Neural progenitor cell (in vitro differentiated cells): ENCODE measurements around the gene FBP2. TPM values are rescaled to one million over a fixed set of nuclear protein-coding genes. Genes with fewer than 3 reads are reported as not detected.

Source experiments
- DNase-seq: peaks from one replicate; pipeline ENCODE4 v3.0.0-alpha.2; 2016; ENCODE audit warnings: low spot score
- H2AFZ ChIP-seq: fragments of 200-600 bp; sonication (generic); replicated peaks from 2 replicates; pipeline ENCODE4 v1.6.1; 2016; ENCODE audit warnings: antibody characterized with exemption
- H3F3A ChIP-seq: fragments of 200-600 bp; sonication (generic); 2 replicates; pipeline ENCODE4 v1.6.1; 2016; ENCODE audit warnings: antibody characterized with exemption, low read depth
- H3K27ac ChIP-seq: fragments of 200-600 bp; sonication (generic); 2 replicates; pipeline ENCODE4 v1.5.1; 2016; ENCODE audit warnings: mild to moderate bottlenecking
- H3K27me3 ChIP-seq: fragments of 200-600 bp; sonication (generic); 2 replicates; pipeline ENCODE4 v1.6.1; 2016; ENCODE audit warnings: mild to moderate bottlenecking, moderate library complexity
- H3K36me3 ChIP-seq: fragments of 200-600 bp; sonication (generic); 2 replicates; pipeline ENCODE4 v1.5.1; 2016
- H3K4me1 ChIP-seq: fragments of 200-600 bp; sonication (generic); 2 replicates; pipeline ENCODE4 v1.6.1; 2016; ENCODE audit warnings: mixed run types
- H3K4me2 ChIP-seq: fragments of 200-600 bp; sonication (generic); 2 replicates; pipeline ENCODE4 v1.6.1; 2016
- H3K4me3 ChIP-seq: fragments of 200-600 bp; sonication (generic); 2 replicates; pipeline ENCODE4 v1.5.1; 2016
- H3K79me2 ChIP-seq: fragments of 200-600 bp; sonication (generic); 2 replicates; pipeline ENCODE4 v1.6.1; 2016; ENCODE audit warnings: low read depth
- H3K9ac ChIP-seq: fragments of 200-600 bp; sonication (generic); 2 replicates; pipeline ENCODE4 v1.6.1; 2016
- H3K9me3 ChIP-seq: fragments of 200-600 bp; sonication (generic); 2 replicates; pipeline ENCODE4 v1.5.1; 2016; ENCODE audit warnings: low read depth
- H4K20me1 ChIP-seq: fragments of 200-600 bp; sonication (generic); 2 replicates; pipeline ENCODE4 v1.6.1; 2016; ENCODE audit warnings: low read depth
- H3K27ac Mint-ChIP-seq: 3 replicates; pipeline ENCODE4 v1.8.0; 2021; ENCODE audit warnings: mixed read lengths
- H3K27me3 Mint-ChIP-seq: 2 replicates; pipeline ENCODE4 v1.8.0; 2022; ENCODE audit warnings: low read depth, mild to moderate bottlenecking, inconsistent platforms, moderate library complexity, mixed read lengths; ENCODE audit not compliant: insufficient read depth
- H3K36me3 Mint-ChIP-seq: 3 replicates; pipeline ENCODE4 v1.8.0; 2021; ENCODE audit warnings: mixed read lengths
- H3K4me1 Mint-ChIP-seq: 3 replicates; pipeline ENCODE4 v1.8.0; 2021; ENCODE audit warnings: mixed read lengths
- H3K4me3 Mint-ChIP-seq: 3 replicates; pipeline ENCODE4 v1.8.0; 2021; ENCODE audit warnings: mild to moderate bottlenecking, moderate library complexity, mixed read lengths
- H3K9me3 Mint-ChIP-seq: 3 replicates; pipeline ENCODE4 v1.8.0; 2020; ENCODE audit warnings: mixed read lengths
- CTCF ChIP-seq: fragments of 200-600 bp; sonication (generic); IDR thresholded peaks from 2 replicates; pipeline ENCODE4 v1.5.1; 2017; ENCODE audit warnings: antibody characterized with exemption, mild to moderate bottlenecking
- EZH2 ChIP-seq: fragments of 200-600 bp; sonication (generic); IDR thresholded peaks from 2 replicates; pipeline ENCODE4 v1.6.1; 2017; ENCODE audit warnings: antibody characterized with exemption, mild to moderate bottlenecking, moderate library complexity
- EZH2phosphoT487 ChIP-seq: fragments of 200-600 bp; sonication (generic); IDR thresholded peaks from 2 replicates; pipeline ENCODE4 v1.6.1; 2017; ENCODE audit warnings: antibody characterized with exemption
- total RNA-seq: library from RNA; depleted of rRNA; stranded (reverse); fragments of >200 nt; gene quantifications from 2 replicates; pipeline ENCODE4 v1.2.3, GENCODE V29; 2015; ENCODE audit warnings: low replicate concordance

The FBP2 gene
- total RNA-seq, 1 donor from 2014 or later, result not detected

- no peak overlapping the region for H3K27ac ChIP-seq
- H3K9me3 ChIP-seq, result no peaks in the 10 kb centered on the region
- H3F3A ChIP-seq, result no peaks in the 10 kb centered on the region
- no peaks in the 10 kb centered on the region for H3K9me3 Mint-ChIP-seq
- H3K36me3 ChIP-seq, result peaks cover 7% of the 10 kb centered on the region
- H3K9ac ChIP-seq, result no peak overlapping the region
- H2AFZ ChIP-seq, result no peak overlapping the region
- no peaks in the 10 kb centered on the region for H4K20me1 ChIP-seq
- no peak overlapping the region for H3K4me2 ChIP-seq
- no peak overlapping the region for H3K4me3 Mint-ChIP-seq
- TF ChIP-seq EZH2 (no peak), EZH2phosphoT487 (no peak), CTCF (no peak)
- H3K27me3 Mint-ChIP-seq, result no peaks in the 10 kb centered on the region
- H3K27ac Mint-ChIP-seq, result no peak overlapping the region
- no peaks in the 10 kb centered on the region for H3K4me1 ChIP-seq
- H3K36me3 Mint-ChIP-seq, result peaks cover 11% of the 10 kb centered on the region
- H3K4me3 ChIP-seq, result no peak overlapping the region
- peaks cover 28% of the 10 kb centered on the region for H3K79me2 ChIP-seq
- DNase-seq, result no peak
- peaks cover 11% of the 10 kb centered on the region for H3K4me1 Mint-ChIP-seq
- H3K27me3 ChIP-seq, result no peaks in the 10 kb centered on the region
Measured at GRCh38 chr9:94560237-94560636, 33.4 kb downstream of the FBP2 start.

- H3K27me3 Mint-ChIP-seq, result no peaks in the 10 kb centered on the region
- Histone ChIP-seq H3K4me2 (peak overlapping the region; percentile 99), H3K27me3 (no peaks in the 10 kb centered on the region), H3K9me3 (no peaks in the 10 kb centered on the region), H3K79me2 (peaks cover 28% of the 10 kb centered on the region), H3K4me1 (no peaks in the 10 kb centered on the region), H4K20me1 (no peaks in the 10 kb centered on the region), H2AFZ (no peak overlapping the region), H3K4me3 (no peak overlapping the region), H3K27ac (no peak overlapping the region), H3K9ac (no peak overlapping the region), H3K36me3 (no peaks in the 10 kb centered on the region), H3F3A (peaks cover 2% of the 10 kb centered on the region)
- peaks cover 11% of the 10 kb centered on the region for H3K4me1 Mint-ChIP-seq
- no peaks in the 10 kb centered on the region for H3K9me3 Mint-ChIP-seq
- no peak for TF ChIP-seq CTCF
- no peak for TF ChIP-seq EZH2phosphoT487
- no peak for TF ChIP-seq EZH2
- H3K27ac Mint-ChIP-seq, result no peak overlapping the region
- peaks cover 2% of the 10 kb centered on the region for H3K36me3 Mint-ChIP-seq
- DNase-seq, result no peak
- no peak overlapping the region for H3K4me3 Mint-ChIP-seq
Measured at GRCh38 chr9:94557376-94557775, 36.2 kb downstream of the FBP2 start.

- peaks cover 28% of the 10 kb centered on the region for H3K79me2 ChIP-seq
- peak within 1 kb of the TSS; percentile 71 for H3K9ac ChIP-seq
- peak within 1 kb of the TSS; percentile 76 for H3K27ac ChIP-seq
Measured at GRCh38 chr9:94554439-94555331, 38.9 kb downstream of the FBP2 start, which contains the start of gene PCAT7. TSS of gene PCAT7 (plus strand) at chr9:94555083.

More at GRCh38 chr9:94554439-94555331, 38.9 kb downstream of the FBP2 start, which contains the start of gene PCAT7:
- Histone ChIP-seq H3K4me2 (peak within 1 kb of the TSS; percentile 99), H3K27me3 (no peaks in the 10 kb centered on the region), H3F3A (peaks cover 2% of the 10 kb centered on the region), H2AFZ (peak within 1 kb of the TSS; percentile 94), H3K9me3 (no peaks in the 10 kb centered on the region), H3K36me3 (no peaks in the 10 kb centered on the region), H3K4me3 (peak within 1 kb of the TSS; percentile 66), H3K4me1 (no peaks in the 10 kb centered on the region), H4K20me1 (no peaks in the 10 kb centered on the region)
- Mint-ChIP-seq H3K36me3 (no peaks in the 10 kb centered on the region), H3K9me3 (no peaks in the 10 kb centered on the region), H3K27ac (no peak within 1 kb of the TSS), H3K4me3 (no peak within 1 kb of the TSS), H3K27me3 (no peaks in the 10 kb centered on the region), H3K4me1 (peaks cover 11% of the 10 kb centered on the region)
- peak; percentile 93 for DNase-seq
- no peak for TF ChIP-seq EZH2phosphoT487
- TF ChIP-seq EZH2, result no peak
- TF ChIP-seq CTCF, result peak; percentile 73
